BLaER1 (cell line): ENCODE measurements around the gene TNIK.

ENCODE experiments used
- H3K27ac ChIP-seq: shearing (Covaris generic); formaldehyde crosslinking; 2 replicates; pipeline ENCODE4 v1.8.1; 2022
- H3K27me3 ChIP-seq: shearing (Covaris generic); formaldehyde crosslinking; 2 replicates; pipeline ENCODE4 v1.8.1; 2022
- H3K36me3 ChIP-seq: shearing (Covaris generic); formaldehyde crosslinking; 2 replicates; pipeline ENCODE4 v1.8.1; 2022
- H3K4me1 ChIP-seq: shearing (Covaris generic); formaldehyde crosslinking; 2 replicates; pipeline ENCODE4 v1.8.1; 2022
- H3K4me2 ChIP-seq: shearing (Covaris generic); formaldehyde crosslinking; 2 replicates; pipeline ENCODE4 v1.8.1; 2022
- H3K4me3 ChIP-seq: shearing (Covaris generic); formaldehyde crosslinking; 2 replicates; pipeline ENCODE4 v1.8.1; 2022
- H3K9ac ChIP-seq: shearing (Covaris generic); formaldehyde crosslinking; 2 replicates; pipeline ENCODE4 v1.8.1; 2022
- H3K9me3 ChIP-seq: shearing (Covaris generic); formaldehyde crosslinking; 2 replicates; pipeline ENCODE4 v1.8.1; 2022
- H4K20me1 ChIP-seq: shearing (Covaris generic); formaldehyde crosslinking; 2 replicates; pipeline ENCODE4 v1.8.1; 2022
- Cebpa-rat ChIP-seq: shearing (Covaris generic); IDR thresholded peaks from 2 replicates; pipeline ENCODE4 v1.8.1; 2022

The TNIK gene

DNA sequence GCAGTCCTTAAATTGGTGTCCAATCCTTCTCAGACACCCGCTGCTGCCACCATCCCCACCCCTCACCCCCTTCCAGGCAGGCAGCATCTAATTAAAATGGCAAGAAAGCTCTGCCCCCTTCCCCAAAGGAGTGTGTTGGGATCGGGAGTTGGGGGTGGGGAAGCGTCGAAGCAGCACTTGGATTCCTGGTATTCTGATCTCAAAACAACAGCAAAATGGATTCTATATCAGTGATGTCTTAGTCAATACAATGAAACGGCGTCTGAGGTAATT is 1.4 kb downstream of the TNIK start:
- H3K4me2 ChIP-seq: peak overlapping the region; percentile 98
- H3K27ac ChIP-seq: no peak overlapping the region
- H3K9ac ChIP-seq: 0 out of 2 replicates have a peak overlapping the region, but pooled peaks have one; percentile 28
- no peaks in the 10 kb centered on the region for H3K36me3 ChIP-seq
- H4K20me1 ChIP-seq: no peaks in the 10 kb centered on the region; the same call in 1 of the 2 replicates
- TF ChIP-seq Cebpa-rat: no peak
- H3K9me3 ChIP-seq: no peaks in the 10 kb centered on the region
- H3K27me3 ChIP-seq: peaks cover 27% of the 10 kb centered on the region
- H3K4me3 ChIP-seq: peak overlapping the region; percentile 77
- H3K4me1 ChIP-seq: peaks cover 32% of the 10 kb centered on the region

- peaks cover 27% of the 10 kb centered on the region for H3K27me3 ChIP-seq
- peak overlapping the region; percentile 98 for H3K4me2 ChIP-seq
- H3K4me3 ChIP-seq: peak overlapping the region; percentile 77
- no peak for TF ChIP-seq Cebpa-rat
- H3K9ac ChIP-seq: 0 out of 2 replicates have a peak overlapping the region, but pooled peaks have one; percentile 28
- no peaks in the 10 kb centered on the region; the same call in 1 of the 2 replicates for H4K20me1 ChIP-seq
- H3K4me1 ChIP-seq: peaks cover 32% of the 10 kb centered on the region
- no peaks in the 10 kb centered on the region for H3K36me3 ChIP-seq
- H3K9me3 ChIP-seq: no peaks in the 10 kb centered on the region
- no peak overlapping the region for H3K27ac ChIP-seq
These were observed 1.9 kb downstream of the TNIK start for GRCh38 chr3:171458071-171458863.

DNA sequence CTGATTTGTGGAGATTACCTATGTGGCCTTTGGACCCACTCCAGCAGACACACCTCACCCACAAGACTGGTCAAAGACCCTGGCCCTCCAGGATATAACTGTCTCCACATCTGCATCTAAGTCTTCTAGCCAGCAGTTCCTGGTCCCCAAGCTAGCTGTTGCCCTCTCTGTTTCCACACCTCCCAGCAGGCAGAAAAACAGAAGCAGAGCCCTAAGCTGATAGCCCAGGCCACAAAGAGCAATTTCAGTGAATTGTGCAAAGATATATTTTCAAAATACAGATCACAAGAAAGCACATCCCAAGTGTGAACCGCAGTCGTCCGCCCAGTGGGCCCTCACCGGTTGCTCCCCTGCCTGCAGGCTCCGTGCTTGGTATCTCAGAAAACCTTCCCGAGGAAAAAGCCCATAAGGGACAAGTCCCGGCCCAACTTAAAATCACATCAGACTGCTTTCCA is 2.6 kb downstream of the TNIK start:
- no peak overlapping the region for H3K9ac ChIP-seq
- no peak overlapping the region for H3K27ac ChIP-seq

DNA sequence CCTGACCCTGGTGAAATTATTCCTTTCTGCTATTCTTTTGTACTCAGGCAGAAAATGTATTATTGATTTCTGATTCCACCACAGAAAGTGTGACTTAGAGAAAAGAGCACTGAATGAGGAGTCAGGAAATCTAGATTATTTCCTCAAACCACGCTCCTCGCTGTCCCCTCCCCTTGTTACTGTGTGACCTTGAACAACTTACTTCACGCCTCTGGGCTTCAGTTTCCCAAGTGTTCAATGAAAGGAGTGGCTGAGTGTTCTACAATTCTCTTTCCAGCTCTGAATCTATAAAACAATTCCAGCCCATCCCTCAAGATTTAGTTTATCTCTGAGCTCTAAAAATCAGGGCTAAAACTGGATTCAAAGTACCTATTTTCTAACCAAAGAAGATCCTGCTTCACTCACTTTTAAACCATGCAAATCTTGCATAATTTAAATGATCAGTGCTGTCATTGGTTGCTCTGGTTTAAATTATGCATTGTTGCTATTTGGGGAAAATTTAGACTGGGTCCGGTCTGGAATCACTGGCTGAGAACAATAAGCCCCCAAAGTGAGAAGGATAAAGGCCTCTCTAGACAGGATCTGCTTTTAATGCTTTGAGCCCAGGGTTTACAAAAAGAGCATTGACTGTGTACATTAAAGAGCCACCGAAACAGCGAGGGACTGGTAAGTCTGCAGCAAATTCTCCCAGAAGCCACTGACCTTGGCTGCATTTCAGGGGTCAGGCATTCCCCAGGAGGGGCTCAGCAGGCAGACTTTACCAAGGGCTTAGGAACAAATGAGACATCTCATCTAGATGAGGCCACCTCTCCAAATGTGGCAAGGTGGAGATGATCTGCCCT is 3.2 kb downstream of the TNIK start:
- Histone ChIP-seq H3K9ac (no peak overlapping the region), H3K36me3 (no peaks in the 10 kb centered on the region), H3K27me3 (peaks cover 24% of the 10 kb centered on the region), H4K20me1 (no peaks in the 10 kb centered on the region; the same call in 1 of the 2 replicates), H3K4me3 (no peak overlapping the region), H3K4me1 (peaks cover 32% of the 10 kb centered on the region), H3K27ac (no peak overlapping the region), H3K4me2 (peak overlapping the region; percentile 98), H3K9me3 (no peaks in the 10 kb centered on the region)
- no peak for TF ChIP-seq Cebpa-rat

More for the DNA sequence above, 2.6 kb downstream of the TNIK start:
- Histone ChIP-seq H3K9me3 (no peaks in the 10 kb centered on the region), H3K4me2 (peak overlapping the region; percentile 98), H3K4me1 (peaks cover 32% of the 10 kb centered on the region), H3K27me3 (peaks cover 27% of the 10 kb centered on the region), H4K20me1 (no peaks in the 10 kb centered on the region; the same call in 1 of the 2 replicates), H3K36me3 (no peaks in the 10 kb centered on the region), H3K4me3 (peak overlapping the region; percentile 77)
- TF ChIP-seq Cebpa-rat: no peak

DNA sequence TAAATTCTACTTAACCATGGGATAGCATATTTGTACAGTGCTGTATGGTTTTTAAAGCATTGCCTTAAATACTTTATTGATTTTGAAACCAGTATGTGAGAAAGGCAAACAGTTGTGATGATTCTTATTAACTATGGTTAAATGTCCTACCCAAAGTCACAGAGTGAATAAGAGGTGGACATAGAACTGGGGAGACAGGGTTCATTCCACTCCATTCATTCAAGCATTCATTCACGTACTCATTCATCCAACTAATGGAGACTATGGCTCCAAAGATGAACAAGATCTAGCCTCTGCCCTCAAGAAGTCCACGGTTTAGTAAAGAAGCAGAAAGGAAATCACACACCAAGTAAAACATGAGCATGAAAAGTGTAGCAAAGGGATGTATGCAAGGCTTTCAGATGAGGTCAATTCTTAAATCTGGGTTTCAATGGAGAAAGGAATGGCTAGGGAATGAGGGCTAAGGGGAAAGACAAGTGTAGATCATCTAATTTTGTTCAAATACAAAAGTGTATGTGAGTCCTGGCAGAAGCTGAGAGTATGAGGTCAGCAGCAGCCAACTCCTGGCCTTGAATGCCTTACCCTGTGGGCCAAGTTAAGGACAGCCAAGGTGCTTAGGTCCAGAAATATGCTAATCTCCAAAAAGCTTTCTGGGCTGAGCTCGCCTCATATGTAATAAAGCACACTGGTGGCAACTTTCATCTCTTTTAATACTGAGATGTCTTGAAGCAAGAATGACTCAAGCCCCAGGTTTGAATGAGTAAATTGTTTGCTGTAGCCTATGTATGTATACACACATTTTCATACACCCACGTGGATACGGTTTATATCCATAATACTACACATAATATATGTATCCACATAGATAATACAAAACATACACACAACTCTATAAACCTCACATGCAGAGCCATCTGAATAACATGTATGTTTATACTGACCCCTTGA is 4.3 kb downstream of the TNIK start:
- Histone ChIP-seq H3K9me3 (no peaks in the 10 kb centered on the region), H3K4me3 (no peak overlapping the region), H4K20me1 (no peaks in the 10 kb centered on the region; the same call in 1 of the 2 replicates), H3K27me3 (peaks cover 13% of the 10 kb centered on the region), H3K27ac (no peak overlapping the region), H3K4me1 (peaks cover 25% of the 10 kb centered on the region), H3K9ac (no peak overlapping the region), H3K4me2 (no peak overlapping the region), H3K36me3 (no peaks in the 10 kb centered on the region)
- TF ChIP-seq Cebpa-rat: no peak

GRCh38 chr3:171454041-171454440 is 6.2 kb downstream of the TNIK start:
- no peak overlapping the region for H3K4me2 ChIP-seq
- H3K4me3 ChIP-seq: no peak overlapping the region
- no peaks in the 10 kb centered on the region; the same call in 1 of the 2 replicates for H4K20me1 ChIP-seq
- no peak for TF ChIP-seq Cebpa-rat
- H3K27ac ChIP-seq: no peak overlapping the region
- H3K4me1 ChIP-seq: peaks cover 21% of the 10 kb centered on the region
- H3K9ac ChIP-seq: no peak overlapping the region
- H3K9me3 ChIP-seq: no peaks in the 10 kb centered on the region
- no peaks in the 10 kb centered on the region for H3K36me3 ChIP-seq
- H3K27me3 ChIP-seq: peaks cover 4% of the 10 kb centered on the region; the same call in 1 of the 2 replicates

- H3K4me3 ChIP-seq: no peak overlapping the region
- no peak overlapping the region for H3K9ac ChIP-seq
- H3K27ac ChIP-seq: no peak overlapping the region
- no peaks in the 10 kb centered on the region for H3K9me3 ChIP-seq
- TF ChIP-seq Cebpa-rat: no peak
- H3K4me2 ChIP-seq: no peak overlapping the region
- no peaks in the 10 kb centered on the region; the same call in 1 of the 2 replicates for H4K20me1 ChIP-seq
- no peaks in the 10 kb centered on the region for H3K36me3 ChIP-seq
- peaks cover 14% of the 10 kb centered on the region for H3K4me1 ChIP-seq
- H3K27me3 ChIP-seq: no peaks in the 10 kb centered on the region
These were observed 6.9 kb downstream of the TNIK start for GRCh38 chr3:171453180-171453886.

DNA sequence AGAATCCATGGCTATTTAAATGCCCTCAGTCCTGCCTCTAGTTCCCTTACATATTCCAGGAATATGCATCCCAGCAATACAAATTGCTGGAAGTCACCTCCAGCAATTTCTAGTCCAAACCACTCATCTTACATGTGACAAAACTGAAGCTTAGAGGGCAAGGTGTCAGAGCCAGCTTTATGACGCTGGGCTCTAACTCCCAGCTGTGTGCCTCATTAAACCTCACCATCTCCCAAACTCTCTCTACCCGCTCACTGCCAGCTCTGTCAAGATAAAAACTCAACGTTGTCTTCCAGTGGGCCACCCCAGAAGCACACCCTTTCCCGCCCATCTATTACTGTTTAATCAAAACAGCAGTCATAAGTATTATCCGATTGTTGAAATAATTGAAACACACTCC is 7.9 kb downstream of the TNIK start:
- H3K27ac ChIP-seq: no peak overlapping the region
- no peak for TF ChIP-seq Cebpa-rat
- no peaks in the 10 kb centered on the region for H3K36me3 ChIP-seq
- H3K4me1 ChIP-seq: peaks cover 5% of the 10 kb centered on the region
- no peaks in the 10 kb centered on the region for H3K9me3 ChIP-seq
- no peak overlapping the region for H3K4me2 ChIP-seq
- H4K20me1 ChIP-seq: no peaks in the 10 kb centered on the region; the same call in 1 of the 2 replicates
- H3K27me3 ChIP-seq: no peaks in the 10 kb centered on the region
- H3K4me3 ChIP-seq: no peak overlapping the region
- no peak overlapping the region for H3K9ac ChIP-seq
